Left renal cortex interstitium (tissue), 4 donors: ENCODE data around the gene SPANXC. TPM values are rescaled to one million over a fixed set of nuclear protein-coding genes. Genes with fewer than 3 reads are reported as not detected.
"Not testable (repeated sequence)": the region's sequence is repeated elsewhere in the genome, so short reads cannot be mapped to it uniquely, and the experiment has no call there.

Experiments
- DNase-seq, 4 donors: peaks; one replicate each; pipeline ENCODE4 v3.0.0-alpha.2; 2013; ENCODE audit warnings: low read depth in 4 of 4, low spot score in 2 of 4, missing footprints in 1 of 4
- polyA plus RNA-seq, 4 donors: library from polyadenylated mRNA; unstranded; fragments of 120-200 nt; gene quantifications; one replicate each; pipeline ENCODE4 v1.2.1, GENCODE V29; 2013; ENCODE audit not compliant: insufficient read length in 4 of 4

Gene SPANXC
- not detected for polyA plus RNA-seq

GRCh38 chrX:141242417-141242816 is at the start of gene SPANXC:
Gene SPANXC, minus strand, starts transcription at chrX:141242517. Its CDS starts 60 bp downstream, at chrX:141242457.
- DNase-seq: not testable (repeated sequence)

- no peak for DNase-seq
These were observed 37.2 kb upstream of the SPANXC start for GRCh38 chrX:141279476-141279875.

- DNase-seq: no peak
These were observed 36.0 kb upstream of the SPANXC start for GRCh38 chrX:141278306-141278705.

GRCh38 chrX:141258080-141258479 is 15.8 kb upstream of the SPANXC start:
- DNase-seq: no peak

GRCh38 chrX:141221611-141222010 is 20.7 kb downstream of the SPANXC start:
- DNase-seq: no peak

GRCh38 chrX:141220342-141221008 is 21.8 kb downstream of the SPANXC start:
- no peak for DNase-seq

- no peak for DNase-seq
These were observed 28.1 kb downstream of the SPANXC start for GRCh38 chrX:141214196-141214595.

- no peak for DNase-seq
These were observed 40.4 kb downstream of the SPANXC start for GRCh38 chrX:141201962-141202361.

Other genes with a start within 250 kb of the SPANXC start
- gene SPANXB1, start 239.9 kb downstream of the SPANXC start, polyA plus RNA-seq: under 1 TPM in 1 of 4 donors, not detected in 3; 0.22 TPM
- gene LDOC1, start 65.4 kb downstream of the SPANXC start, polyA plus RNA-seq: 10 to 100 TPM; 67.6 to 79.1 (median 74.2) TPM